Breast epithelium (tissue), 4 donors: ENCODE data around the gene DNAJA2. TPM values are rescaled to one million over a fixed set of nuclear protein-coding genes. Genes with fewer than 3 reads are reported as not detected.

Experiments
- DNase-seq, 2 donors: peaks; one replicate each; pipeline ENCODE4 v3.0.0-alpha.2; 2019; ENCODE audit warnings: low spot score in 2 of 2
- H3K27ac ChIP-seq, 2 donors: fragments of 200-600 bp; sonication (generic) in 1 of 2; one replicate each; pipeline ENCODE4 v1.5.1; 2016 to 2019; ENCODE audit warnings: mild to moderate bottlenecking in 1 of 2
- H3K27me3 ChIP-seq, 2 donors: fragments of 200-600 bp; sonication (generic) in 1 of 2; one replicate each; pipeline versions ENCODE4 v1.5.1 to v1.6.0; 2017 to 2019; ENCODE audit warnings: control low read depth in 1 of 2, mild to moderate bottlenecking in 1 of 2
- H3K36me3 ChIP-seq: fragments of 200-600 bp; one replicate; pipeline ENCODE4 v1.5.1; 2019
- H3K4me1 ChIP-seq, 2 donors: fragments of 200-600 bp; sonication (generic); one replicate each; pipeline ENCODE4 v1.5.1; 2016 to 2019; ENCODE audit warnings: control low read depth in 1 of 2
- H3K4me3 ChIP-seq, 3 donors: fragments of 200-600 bp; sonication (generic); 1 replicate in 2 of 3; 2 replicates in 1 of 3; pipeline ENCODE4 v1.5.1; 2016 to 2019; ENCODE audit warnings: mild to moderate bottlenecking in 3 of 3, moderate library complexity in 2 of 3
- H3K9me3 ChIP-seq, 2 donors: fragments of 200-600 bp; sonication (generic) in 1 of 2; one replicate each; pipeline ENCODE4 v1.5.1; 2016 to 2019; ENCODE audit warnings: control low read depth in 1 of 2
- POLR2A ChIP-seq: fragments of 450-650 bp; IDR thresholded peaks from one replicate; pipeline ENCODE4 v1.6.1; 2016; ENCODE audit warnings: antibody characterized with exemption, mild to moderate bottlenecking, moderate library complexity
- POLR2AphosphoS5 ChIP-seq, 3 donors: sonication (generic); formaldehyde crosslinking; IDR thresholded peaks; one replicate each; pipeline ENCODE4 v1.6.1; 2017; ENCODE audit warnings: antibody characterized with exemption in 3 of 3
- intact Hi-C: fragments of 100-400 bp; cut with DNase I; formaldehyde crosslinking; loops from one replicate; pipeline ENCODE4 v1.15.1; 2023; ENCODE audit warnings: low total_unique reads
- total RNA-seq, 3 donors: library from RNA; depleted of rRNA; stranded (reverse); fragments of >200 nt; gene quantifications; one replicate each; pipeline ENCODE4 v1.1.0, GENCODE V29; 2016
- TF ChIP-seq, protein P1 (sequence below), 3 donors: fragments of 450-650 bp; IDR thresholded peaks; one replicate each; pipeline ENCODE4 v1.5.1; 2016 to 2017; ENCODE audit warnings: antibody characterized with exemption in 3 of 3, mild to moderate bottlenecking in 3 of 3, moderate library complexity in 3 of 3

DNAJA2 gene
- total RNA-seq, 3 donors from 2014 or later = 44.6 to 65.3 (median 51.2) TPM

DNA sequence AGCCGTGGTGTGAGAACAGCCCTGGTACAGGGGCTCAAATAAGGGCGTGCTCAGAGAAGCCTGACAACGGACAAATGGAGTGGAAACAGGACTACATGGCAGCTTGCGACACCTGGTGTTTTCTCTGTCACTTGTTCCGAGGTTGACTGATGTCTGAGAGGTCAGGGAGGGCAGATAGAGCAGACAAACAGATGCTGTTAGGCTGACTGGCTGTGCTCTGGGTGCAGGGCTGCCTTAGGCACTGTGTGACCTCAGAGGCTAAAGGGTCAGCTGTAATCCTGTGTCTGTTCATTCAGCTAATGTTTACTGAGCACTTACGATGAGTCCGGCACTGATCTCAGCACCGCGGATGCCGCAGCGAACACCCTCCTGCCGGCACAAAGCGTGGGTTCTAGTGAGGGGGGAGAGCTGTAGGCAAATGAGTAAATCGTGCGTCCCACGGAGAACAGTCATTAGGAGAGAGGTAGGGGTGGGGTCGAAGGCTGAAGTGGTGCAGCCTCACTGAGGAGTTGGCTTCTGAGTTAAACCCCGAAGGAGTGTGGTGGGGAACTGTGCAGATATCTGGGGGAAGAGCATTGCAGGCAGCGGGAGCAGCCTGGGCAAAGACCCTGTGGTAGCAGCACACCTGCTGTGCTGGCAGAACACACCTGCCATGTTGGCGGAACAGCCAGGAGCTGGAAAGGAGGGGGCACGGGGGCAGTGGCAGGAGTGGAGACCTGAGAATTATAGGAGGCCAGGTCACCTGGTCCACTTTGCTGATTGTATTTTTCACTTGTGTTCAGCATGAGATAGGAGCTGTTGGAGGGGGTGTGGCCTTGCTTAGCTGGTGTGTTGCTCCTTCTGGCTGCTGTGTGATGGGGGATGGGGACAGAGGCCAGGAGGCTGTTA lies 54.3 kb downstream of the DNAJA2 start:
- no peak overlapping the region for H3K27ac ChIP-seq
- no peaks in the 10 kb centered on the region for H3K36me3 ChIP-seq
- peaks cover 0 to 3% of the 10 kb centered on the region in 2 donors for H3K4me1 ChIP-seq
- intact Hi-C loops = loop anchor here (1.0 kb wide), 1 partner anchor 82 kb away; no protein-coding TSS in a partner anchor
- no peaks in the 10 kb centered on the region for H3K9me3 ChIP-seq
- TF ChIP-seq POLR2AphosphoS5 (IDR thresholded peaks at IDR 0.05) (no peak), POLR2A (no peak)
- TF ChIP-seq, protein P1, sequence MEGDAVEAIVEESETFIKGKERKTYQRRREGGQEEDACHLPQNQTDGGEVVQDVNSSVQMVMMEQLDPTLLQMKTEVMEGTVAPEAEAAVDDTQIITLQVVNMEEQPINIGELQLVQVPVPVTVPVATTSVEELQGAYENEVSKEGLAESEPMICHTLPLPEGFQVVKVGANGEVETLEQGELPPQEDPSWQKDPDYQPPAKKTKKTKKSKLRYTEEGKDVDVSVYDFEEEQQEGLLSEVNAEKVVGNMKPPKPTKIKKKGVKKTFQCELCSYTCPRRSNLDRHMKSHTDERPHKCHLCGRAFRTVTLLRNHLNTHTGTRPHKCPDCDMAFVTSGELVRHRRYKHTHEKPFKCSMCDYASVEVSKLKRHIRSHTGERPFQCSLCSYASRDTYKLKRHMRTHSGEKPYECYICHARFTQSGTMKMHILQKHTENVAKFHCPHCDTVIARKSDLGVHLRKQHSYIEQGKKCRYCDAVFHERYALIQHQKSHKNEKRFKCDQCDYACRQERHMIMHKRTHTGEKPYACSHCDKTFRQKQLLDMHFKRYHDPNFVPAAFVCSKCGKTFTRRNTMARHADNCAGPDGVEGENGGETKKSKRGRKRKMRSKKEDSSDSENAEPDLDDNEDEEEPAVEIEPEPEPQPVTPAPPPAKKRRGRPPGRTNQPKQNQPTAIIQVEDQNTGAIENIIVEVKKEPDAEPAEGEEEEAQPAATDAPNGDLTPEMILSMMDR (IDR thresholded peaks at IDR 0.05) = no peak
- no peaks in the 10 kb centered on the region for H3K27me3 ChIP-seq
- no peak overlapping the region for H3K4me3 ChIP-seq
- DNase-seq = no peak

DNA sequence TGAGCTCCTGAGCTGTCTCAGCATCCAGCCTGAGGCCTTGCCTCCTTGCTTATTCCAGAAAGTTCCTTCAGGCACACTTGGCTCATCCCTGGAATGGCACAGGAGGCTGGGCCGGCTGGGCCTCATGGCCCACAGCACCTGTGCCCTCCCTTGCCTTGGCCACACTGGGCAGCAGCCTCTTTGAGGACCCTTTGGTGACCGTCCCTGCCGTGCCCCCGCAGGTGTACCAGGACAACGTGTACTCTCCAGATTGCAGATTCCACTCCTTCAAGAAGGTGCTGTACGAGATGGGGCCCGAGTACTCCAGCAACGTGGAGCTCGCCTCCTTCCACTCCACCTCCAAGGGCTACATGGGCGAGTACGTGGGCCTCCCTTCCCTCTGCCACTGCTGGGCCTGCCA lies 55.1 kb downstream of the DNAJA2 start:
- TF ChIP-seq POLR2A (no peak), POLR2AphosphoS5 (IDR thresholded peaks at IDR 0.05) (no peak)
- TF ChIP-seq, protein P1 (IDR thresholded peaks at IDR 0.05) = no peak
- no peaks in the 10 kb centered on the region for H3K9me3 ChIP-seq
- H3K4me3 ChIP-seq = no peak overlapping the region
- H3K27me3 ChIP-seq = no peaks in the 10 kb centered on the region
- no peak overlapping the region for H3K27ac ChIP-seq
- H3K36me3 ChIP-seq = no peaks in the 10 kb centered on the region
- no peak for DNase-seq
- intact Hi-C loops = loop anchor here (1.0 kb wide), 1 partner anchor 81 kb away; no protein-coding TSS in a partner anchor
- peaks cover 0 to 3% of the 10 kb centered on the region in 2 donors for H3K4me1 ChIP-seq

DNA sequence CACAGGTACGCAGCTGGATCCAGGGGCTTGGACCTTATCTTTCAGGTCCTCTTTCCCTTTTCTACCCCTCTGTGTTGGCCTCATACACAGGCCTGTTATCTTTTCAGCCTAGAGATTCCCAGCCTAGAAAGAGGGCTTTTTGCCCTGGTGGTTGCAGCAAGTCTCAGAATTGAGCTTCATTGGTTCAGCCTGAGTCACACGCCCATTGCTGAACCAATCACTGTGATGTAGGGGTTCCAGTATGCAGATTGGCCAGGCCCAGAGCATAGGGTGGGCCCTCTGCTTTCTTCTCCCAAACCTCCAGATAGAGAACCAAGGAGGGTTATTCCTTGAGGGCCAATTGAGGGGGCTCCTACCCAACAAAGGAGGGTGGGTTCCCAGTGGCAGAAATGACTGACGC lies 56.5 kb downstream of the DNAJA2 start:
- TF ChIP-seq POLR2A (no peak), POLR2AphosphoS5 (IDR thresholded peaks at IDR 0.05) (no peak)
- TF ChIP-seq, protein P1 (IDR thresholded peaks at IDR 0.05) = no peak
- H3K27me3 ChIP-seq = no peaks in the 10 kb centered on the region
- peaks cover 0 to 3% of the 10 kb centered on the region in 2 donors for H3K4me1 ChIP-seq
- no peak overlapping the region for H3K27ac ChIP-seq
- intact Hi-C loops = no loop called here
- H3K36me3 ChIP-seq = no peaks in the 10 kb centered on the region
- H3K4me3 ChIP-seq = no peak overlapping the region
- no peak for DNase-seq
- H3K9me3 ChIP-seq = no peaks in the 10 kb centered on the region

DNA sequence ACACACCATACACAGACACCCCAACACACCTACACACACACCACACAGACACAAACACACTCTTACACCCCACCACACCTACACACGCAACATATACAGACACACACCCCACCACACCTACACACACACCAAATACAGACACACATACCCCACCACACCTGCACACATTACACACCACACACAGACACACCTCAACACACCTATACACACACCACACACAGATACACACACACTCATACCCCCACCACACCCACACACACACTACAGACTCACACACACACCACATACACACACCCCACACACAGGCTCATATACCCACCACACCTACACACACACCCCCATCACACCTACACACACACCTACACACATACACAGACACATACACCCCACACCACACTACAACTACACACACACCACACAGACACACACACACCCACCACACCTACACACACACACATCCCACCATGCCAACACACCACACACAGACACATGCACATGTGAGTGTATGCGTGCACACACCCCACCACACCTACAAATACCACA lies 57.9 kb downstream of the DNAJA2 start:
- Histone ChIP-seq H3K27me3 (no peaks in the 10 kb centered on the region), H3K36me3 (no peaks in the 10 kb centered on the region), H3K4me3 (no peak overlapping the region), H3K9me3 (no peaks in the 10 kb centered on the region), H3K27ac (no peak overlapping the region), H3K4me1 (no peaks in the 10 kb centered on the region)
- no peak for DNase-seq
- TF ChIP-seq, protein P1 (IDR thresholded peaks at IDR 0.05) = no peak
- TF ChIP-seq POLR2A (no peak), POLR2AphosphoS5 (IDR thresholded peaks at IDR 0.05) (no peak)
- intact Hi-C loops = no loop called here

DNA sequence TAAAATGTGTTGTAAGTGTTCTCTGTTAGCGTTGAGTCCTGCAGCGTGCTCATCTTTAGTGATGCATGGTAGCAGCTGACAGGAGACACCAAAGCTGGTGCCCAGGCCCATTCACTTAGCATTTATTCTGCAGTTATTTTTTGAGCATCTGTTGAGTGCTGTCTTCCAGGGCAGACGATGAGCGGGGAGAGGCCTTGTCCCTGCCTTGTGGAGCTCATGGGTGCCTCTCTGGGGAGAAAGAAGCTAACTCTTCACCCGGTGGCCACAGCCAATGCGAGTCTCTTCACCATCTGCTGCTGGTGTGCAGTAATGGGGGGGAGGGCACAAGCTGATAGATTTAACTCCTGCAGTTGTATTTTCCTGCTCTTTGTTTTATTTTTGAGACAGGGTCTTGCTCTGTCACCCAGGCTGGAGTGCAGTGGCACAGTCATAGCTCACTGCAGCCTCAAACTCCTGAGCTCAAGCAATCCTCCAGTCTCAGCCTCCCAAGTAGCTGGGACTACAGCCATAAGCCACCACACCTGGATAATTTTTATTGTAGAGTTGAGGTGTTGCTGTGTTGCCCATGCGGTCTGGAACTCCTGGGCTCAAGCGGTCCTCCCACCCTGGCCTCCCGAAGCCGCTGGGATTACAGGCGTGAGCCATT lies 58.8 kb downstream of the DNAJA2 start:
- TF ChIP-seq, protein P1 (IDR thresholded peaks at IDR 0.05) = no peak
- TF ChIP-seq POLR2AphosphoS5 (IDR thresholded peaks at IDR 0.05) = no peak

More for the DNA sequence above, 58.8 kb downstream of the DNAJA2 start:
- no peaks in the 10 kb centered on the region for H3K4me1 ChIP-seq
- no peak overlapping the region for H3K4me3 ChIP-seq
- no peaks in the 10 kb centered on the region for H3K27me3 ChIP-seq
- no peaks in the 10 kb centered on the region for H3K9me3 ChIP-seq
- intact Hi-C loops = no loop called here
- no peak overlapping the region for H3K27ac ChIP-seq
- DNase-seq = no peak
- H3K36me3 ChIP-seq = no peaks in the 10 kb centered on the region
